HepG2 (cell line): ENCODE results near the gene OPA3.

ENCODE experiments used
- CTCF ChIP-seq: sonication (generic); formaldehyde crosslinking; IDR thresholded peaks from 2 replicates; pipeline ENCODE4 v1.5.0; 2020; ENCODE audit warnings: mild to moderate bottlenecking, missing genetic modification reagents, moderate library complexity
- ERF ChIP-seq: IDR thresholded peaks from 2 replicates; pipeline ENCODE4 v1.6.1; 2018; ENCODE audit warnings: missing biosample characterization, missing genetic modification reagents
- GATAD2A ChIP-seq: IDR thresholded peaks from 2 replicates; pipeline ENCODE4 v1.6.1; 2016
- KIAA2018 ChIP-seq: sonication (generic); formaldehyde crosslinking; IDR thresholded peaks from 2 replicates; pipeline ENCODE4 v1.5.0; 2020; ENCODE audit warnings: mild to moderate bottlenecking, missing genetic modification reagents, borderline replicate concordance
- NCOA1 ChIP-seq: sonication (generic); formaldehyde crosslinking; IDR thresholded peaks from 2 replicates; pipeline ENCODE4 v1.9.0; 2021; ENCODE audit warnings: missing genetic modification reagents
- POLR2AphosphoS2 ChIP-seq: IDR thresholded peaks from 2 replicates; pipeline ENCODE4 v1.6.1; 2011; ENCODE audit warnings: low read depth, low read length, improper control_type of control experiment
- RBFOX2 ChIP-seq: fragments of 200-400 bp; formaldehyde crosslinking; IDR thresholded peaks from 2 replicates; pipeline ENCODE4 v1.6.1; 2017; ENCODE audit warnings: low read depth, mild to moderate bottlenecking, low read length
- SMAD3 ChIP-seq: sonication (generic); formaldehyde crosslinking; IDR thresholded peaks from 2 replicates; pipeline ENCODE4 v1.4.0; 2020; ENCODE audit warnings: missing genetic modification reagents
- USF2 ChIP-seq, 2 experiments: sonication (generic) in 1 of 2; formaldehyde crosslinking in 1 of 2; IDR thresholded peaks; 2 replicates each; pipeline versions ENCODE4 v1.5.1 to v1.6.1; 2011 to 2020; ENCODE audit warnings: borderline replicate concordance in 1 of 2, low read depth in 1 of 2, low read length in 1 of 2, mild to moderate bottlenecking in 1 of 2, missing genetic modification reagents in 1 of 2, moderate library complexity in 1 of 2
- ZBED4 ChIP-seq: sonication (generic); formaldehyde crosslinking; IDR thresholded peaks from 2 replicates; pipeline ENCODE4 v1.4.0; 2020; ENCODE audit warnings: missing genetic modification reagents, borderline replicate concordance
- ZBTB7A ChIP-seq: sonication (generic); formaldehyde crosslinking; IDR thresholded peaks from 2 replicates; pipeline ENCODE4 v1.8.0; 2022; ENCODE audit warnings: mild to moderate bottlenecking, missing genetic modification reagents
- ZNF446 ChIP-seq: sonication (generic); formaldehyde crosslinking; IDR thresholded peaks from 2 replicates; pipeline ENCODE4 v1.5.0; 2020; ENCODE audit warnings: mild to moderate bottlenecking, missing genetic modification reagents
- ZSCAN29 ChIP-seq: sonication (generic); formaldehyde crosslinking; conservative IDR thresholded peaks from 2 replicates; pipeline ENCODE4 v1.4.0; 2020; ENCODE audit warnings: mild to moderate bottlenecking, missing genetic modification reagents
- ZUFSP ChIP-seq: sonication (generic); formaldehyde crosslinking; IDR thresholded peaks from 2 replicates; pipeline ENCODE4 v1.9.0; 2021; ENCODE audit warnings: missing genetic modification reagents, mild to moderate bottlenecking, borderline replicate concordance

- TF ChIP-seq ZNF446 (CRISPR knock-in tag): no peak
- no peak for TF ChIP-seq ZUFSP
- TF ChIP-seq CTCF: no peak
- no peak for TF ChIP-seq ZBED4 (CRISPR knock-in tag)
- no peak for TF ChIP-seq ERF (CRISPR knock-in tag)
- no peak for TF ChIP-seq USF2 (IDR thresholded peaks at IDR 0.05; ENCODE audit: low read depth, low read length)
- no peak for TF ChIP-seq USF2 (CRISPR knock-in tag; IDR thresholded peaks at IDR 0.05; ENCODE audit: borderline replicate concordance)
- no peak for TF ChIP-seq POLR2AphosphoS2
- no peak for TF ChIP-seq ZBTB7A
- no peak for TF ChIP-seq NCOA1
- no peak for TF ChIP-seq RBFOX2
- no peak for TF ChIP-seq KIAA2018
- no peak for TF ChIP-seq ZSCAN29
- no peak for TF ChIP-seq GATAD2A (CRISPR knock-in tag)
- TF ChIP-seq SMAD3 (CRISPR knock-in tag): no peak
Observed at GRCh38 chr19:45494261-45494916, 90.2 kb downstream of the OPA3 start.
